RWPE2 (cell line): Measurements from ENCODE around the gene ASB2.

Source experiments
- ATAC-seq: fragments of 200-7000 bp; cut with Tn5 transposase; 3 replicates; pipeline ENCODE4 v1.9.1; 2021; ENCODE audit warnings: low read depth
- DNase-seq: peaks from one replicate; pipeline ENCODE4 v3.0.0-alpha.2; 2020; ENCODE audit warnings: low spot score
- H3K27ac ChIP-seq: fragments of 450-650 bp; 2 replicates; pipeline ENCODE4 v1.5.1; 2017; ENCODE audit warnings: mild to moderate bottlenecking; ENCODE audit not compliant: poor library complexity, severe bottlenecking
- H3K27me3 ChIP-seq: fragments of 250-450 bp; sonication (Bioruptor Pico); 2 replicates; pipeline ENCODE4 v1.5.1; 2021; ENCODE audit warnings: mild to moderate bottlenecking, moderate library complexity; ENCODE audit not compliant: insufficient read depth, poor library complexity, severe bottlenecking
- H3K36me3 ChIP-seq: fragments of 250-450 bp; sonication (Bioruptor Pico); 2 replicates; pipeline ENCODE4 v1.5.1; 2020; ENCODE audit warnings: low read depth, mild to moderate bottlenecking, moderate library complexity
- H3K4me1 ChIP-seq: fragments of 250-450 bp; sonication (Bioruptor Pico); 2 replicates; pipeline ENCODE4 v1.5.1; 2021; ENCODE audit warnings: mild to moderate bottlenecking, moderate library complexity; ENCODE audit not compliant: insufficient read depth, poor library complexity, severe bottlenecking
- H3K4me3 ChIP-seq: fragments of 250-450 bp; sonication (Bioruptor Pico); 2 replicates; pipeline ENCODE4 v1.5.1; 2021; ENCODE audit warnings: mild to moderate bottlenecking, moderate library complexity; ENCODE audit not compliant: severe bottlenecking
- H3K9me3 ChIP-seq: fragments of 250-450 bp; sonication (Bioruptor Pico); 2 replicates; pipeline ENCODE4 v1.5.1; 2021; ENCODE audit warnings: mild to moderate bottlenecking, moderate library complexity; ENCODE audit not compliant: severe bottlenecking
- TF ChIP-seq, protein P1 (sequence below): fragments of 450-650 bp; IDR thresholded peaks from one replicate; pipeline ENCODE4 v1.5.1; 2017; ENCODE audit warnings: mild to moderate bottlenecking, moderate library complexity; ENCODE audit not compliant: poor library complexity, severe bottlenecking

Gene ASB2

DNA sequence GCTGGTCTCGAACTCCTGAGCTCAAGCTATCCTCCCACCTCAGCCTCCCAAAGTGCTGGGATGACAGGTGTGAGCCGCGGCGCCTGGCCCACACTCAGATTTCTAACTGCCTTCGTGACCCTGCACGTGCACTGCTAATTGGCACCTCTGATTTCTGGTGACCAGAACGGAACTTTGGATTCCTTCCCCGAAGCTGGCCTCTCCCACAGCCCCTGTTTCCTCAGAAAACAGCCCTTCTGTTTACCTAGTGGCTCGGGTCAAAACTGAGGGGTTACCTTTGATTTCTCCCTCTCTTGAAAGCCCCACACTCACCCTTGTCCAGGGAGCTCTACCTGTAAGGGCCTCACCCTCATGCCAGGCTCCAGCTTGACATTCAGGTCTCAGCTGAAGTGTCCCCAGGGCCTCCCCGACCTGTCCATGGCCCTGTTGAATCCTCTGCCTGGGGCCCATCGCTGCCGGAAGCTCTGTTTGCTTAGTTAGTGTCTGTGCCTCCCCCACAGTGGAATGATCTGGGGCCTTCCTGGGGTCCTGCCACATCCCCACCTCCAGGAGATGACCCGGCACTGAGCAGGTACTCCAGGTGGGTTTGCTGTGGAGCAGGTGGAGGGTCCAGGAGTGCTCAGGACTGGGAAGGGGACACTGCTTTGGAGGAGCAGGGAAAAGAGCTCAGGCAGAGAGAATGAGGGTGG, 73.6 kb downstream of the ASB2 start:
- H3K4me3 ChIP-seq: no peak overlapping the region
- no peaks in the 10 kb centered on the region for H3K4me1 ChIP-seq
- TF ChIP-seq, protein P1, sequence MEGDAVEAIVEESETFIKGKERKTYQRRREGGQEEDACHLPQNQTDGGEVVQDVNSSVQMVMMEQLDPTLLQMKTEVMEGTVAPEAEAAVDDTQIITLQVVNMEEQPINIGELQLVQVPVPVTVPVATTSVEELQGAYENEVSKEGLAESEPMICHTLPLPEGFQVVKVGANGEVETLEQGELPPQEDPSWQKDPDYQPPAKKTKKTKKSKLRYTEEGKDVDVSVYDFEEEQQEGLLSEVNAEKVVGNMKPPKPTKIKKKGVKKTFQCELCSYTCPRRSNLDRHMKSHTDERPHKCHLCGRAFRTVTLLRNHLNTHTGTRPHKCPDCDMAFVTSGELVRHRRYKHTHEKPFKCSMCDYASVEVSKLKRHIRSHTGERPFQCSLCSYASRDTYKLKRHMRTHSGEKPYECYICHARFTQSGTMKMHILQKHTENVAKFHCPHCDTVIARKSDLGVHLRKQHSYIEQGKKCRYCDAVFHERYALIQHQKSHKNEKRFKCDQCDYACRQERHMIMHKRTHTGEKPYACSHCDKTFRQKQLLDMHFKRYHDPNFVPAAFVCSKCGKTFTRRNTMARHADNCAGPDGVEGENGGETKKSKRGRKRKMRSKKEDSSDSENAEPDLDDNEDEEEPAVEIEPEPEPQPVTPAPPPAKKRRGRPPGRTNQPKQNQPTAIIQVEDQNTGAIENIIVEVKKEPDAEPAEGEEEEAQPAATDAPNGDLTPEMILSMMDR: no peak
- no peaks in the 10 kb centered on the region for H3K9me3 ChIP-seq
- ATAC-seq: no peak
- DNase-seq: no peak
- H3K36me3 ChIP-seq: no peaks in the 10 kb centered on the region
- no peak overlapping the region for H3K27ac ChIP-seq
- no peaks in the 10 kb centered on the region for H3K27me3 ChIP-seq

GRCh38 chr14:93901813-93902212, 74.6 kb downstream of the ASB2 start:
- DNase-seq (no peak), ATAC-seq (no peak)
- Histone ChIP-seq H3K9me3 (no peaks in the 10 kb centered on the region), H3K4me1 (no peaks in the 10 kb centered on the region), H3K27ac (no peak overlapping the region), H3K27me3 (no peaks in the 10 kb centered on the region), H3K4me3 (no peak overlapping the region), H3K36me3 (no peaks in the 10 kb centered on the region)
- TF ChIP-seq, protein P1: no peak

- Histone ChIP-seq H3K4me1 (no peaks in the 10 kb centered on the region), H3K27ac (no peak overlapping the region), H3K36me3 (no peaks in the 10 kb centered on the region), H3K4me3 (no peak overlapping the region), H3K27me3 (no peaks in the 10 kb centered on the region), H3K9me3 (no peaks in the 10 kb centered on the region)
- no peak for DNase-seq
- TF ChIP-seq, protein P1: no peak
- no peak for ATAC-seq
Measured at GRCh38 chr14:93898731-93899130, 77.6 kb downstream of the ASB2 start.

GRCh38 chr14:93898081-93898611, 78.2 kb downstream of the ASB2 start:
- H3K4me1 ChIP-seq: no peaks in the 10 kb centered on the region
- no peaks in the 10 kb centered on the region for H3K9me3 ChIP-seq
- DNase-seq (no peak), ATAC-seq (no peak; the same call in 2 of the 3 replicates)
- TF ChIP-seq, protein P1: no peak
- no peak overlapping the region for H3K27ac ChIP-seq
- no peak overlapping the region for H3K4me3 ChIP-seq
- H3K27me3 ChIP-seq: no peaks in the 10 kb centered on the region
- no peaks in the 10 kb centered on the region for H3K36me3 ChIP-seq

- ATAC-seq (no peak), DNase-seq (no peak)
- TF ChIP-seq, protein P1: no peak
- Histone ChIP-seq H3K27ac (no peak overlapping the region), H3K4me3 (no peak overlapping the region), H3K4me1 (no peaks in the 10 kb centered on the region), H3K9me3 (no peaks in the 10 kb centered on the region), H3K27me3 (no peaks in the 10 kb centered on the region), H3K36me3 (no peaks in the 10 kb centered on the region)
Measured at GRCh38 chr14:93897476-93897845, 78.9 kb downstream of the ASB2 start.
